ENCODE measurements around the gene ARHGEF11. TPM values are rescaled to one million over a fixed set of nuclear protein-coding genes. Genes with fewer than 3 reads are reported as not detected.

ARHGEF11 gene
- total RNA-seq, 1 experiment from 2014 or later, result 31.5 TPM

DNA sequence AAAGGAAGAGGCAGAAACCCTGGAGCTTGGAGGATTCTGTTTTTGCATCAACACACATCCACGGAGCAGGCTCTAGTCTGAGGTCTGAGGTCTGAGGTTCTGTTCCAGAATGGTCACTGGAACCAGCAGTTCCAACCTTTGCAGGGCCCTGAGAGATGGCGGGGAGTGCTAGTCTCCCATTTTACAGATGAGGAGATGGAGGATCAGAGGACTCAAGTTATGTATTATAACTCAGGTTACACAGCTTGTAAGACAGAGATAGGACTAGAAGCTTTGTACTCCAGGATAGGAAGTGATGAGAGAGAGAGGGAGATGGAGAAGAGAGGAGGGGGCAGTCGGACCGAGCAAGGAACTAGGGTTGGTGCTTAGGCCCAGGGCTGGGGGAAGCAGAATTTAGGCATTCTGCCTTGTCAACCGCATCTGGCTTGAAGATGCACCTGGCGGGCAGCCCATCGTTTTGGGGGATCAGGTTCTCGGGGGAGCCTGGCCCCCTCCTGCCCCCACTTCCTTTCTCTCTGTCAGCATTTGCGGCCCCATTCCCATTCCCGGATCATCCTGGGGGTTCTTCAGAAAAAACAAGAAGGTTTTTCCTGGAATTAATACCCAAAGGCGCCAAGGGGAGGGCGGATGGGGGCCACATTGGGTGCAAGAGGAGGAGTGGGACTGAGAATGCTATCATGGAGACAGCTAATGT, 146.4 kb downstream of the ARHGEF11 start:
- H3K9me3 ChIP-seq (ENCODE audit: insufficient read depth, low read depth), result no peaks in the 10 kb centered on the region
- H3K4me2 ChIP-seq, result no peak overlapping the region
- ChIA-PET POLR2A (ENCODE audit: unreplicated experiment) (interaction anchor here (0.6 to 0.9 kb wide), 2 partner anchors 60 to 239 kb away, joined by 3 read pairs; no protein-coding TSS in a partner anchor), CTCF (interaction anchor here (1.0 kb wide), 1 partner anchor 9 kb away, joined by 3 read pairs; no protein-coding TSS in a partner anchor)
- no TSS peak for BruUV-seq (replicated peaks)
- no peaks in the 10 kb centered on the region for H3K79me2 ChIP-seq (ENCODE audit: low read depth)
- H3K27ac ChIP-seq, result no peak overlapping the region
- no peak for TF ChIP-seq EZH2 (IDR thresholded peaks at IDR 0.05; ENCODE audit: low read depth)
- TF ChIP-seq, protein P1, sequence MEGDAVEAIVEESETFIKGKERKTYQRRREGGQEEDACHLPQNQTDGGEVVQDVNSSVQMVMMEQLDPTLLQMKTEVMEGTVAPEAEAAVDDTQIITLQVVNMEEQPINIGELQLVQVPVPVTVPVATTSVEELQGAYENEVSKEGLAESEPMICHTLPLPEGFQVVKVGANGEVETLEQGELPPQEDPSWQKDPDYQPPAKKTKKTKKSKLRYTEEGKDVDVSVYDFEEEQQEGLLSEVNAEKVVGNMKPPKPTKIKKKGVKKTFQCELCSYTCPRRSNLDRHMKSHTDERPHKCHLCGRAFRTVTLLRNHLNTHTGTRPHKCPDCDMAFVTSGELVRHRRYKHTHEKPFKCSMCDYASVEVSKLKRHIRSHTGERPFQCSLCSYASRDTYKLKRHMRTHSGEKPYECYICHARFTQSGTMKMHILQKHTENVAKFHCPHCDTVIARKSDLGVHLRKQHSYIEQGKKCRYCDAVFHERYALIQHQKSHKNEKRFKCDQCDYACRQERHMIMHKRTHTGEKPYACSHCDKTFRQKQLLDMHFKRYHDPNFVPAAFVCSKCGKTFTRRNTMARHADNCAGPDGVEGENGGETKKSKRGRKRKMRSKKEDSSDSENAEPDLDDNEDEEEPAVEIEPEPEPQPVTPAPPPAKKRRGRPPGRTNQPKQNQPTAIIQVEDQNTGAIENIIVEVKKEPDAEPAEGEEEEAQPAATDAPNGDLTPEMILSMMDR (conservative IDR thresholded peaks at IDR 0.05), result no peak
- DNase-seq, result no peak
- peaks cover 39% of the 10 kb centered on the region for H3K4me1 ChIP-seq (replicated peaks; ENCODE audit: insufficient read depth)
- no peaks in the 10 kb centered on the region for H3K9me2 ChIP-seq (ENCODE audit: insufficient read depth)
- no peak overlapping the region for H2AFZ ChIP-seq
- intact Hi-C loops (cut with micrococcal nuclease; ENCODE audit: unreplicated experiment), result loop anchor here (1.0 to 10.0 kb wide), 2 partner anchors 151 to 176 kb away; no protein-coding TSS in a partner anchor
- no peaks in the 10 kb centered on the region for H4K20me1 ChIP-seq (ENCODE audit: insufficient read depth)
- H3K27me3 ChIP-seq (ENCODE audit: insufficient read depth, low read depth), result no peaks in the 10 kb centered on the region
- H3K4me3 ChIP-seq, result no peak overlapping the region
- H3F3A ChIP-seq (ENCODE audit: insufficient read depth, low read depth), result peaks cover 23% of the 10 kb centered on the region
- no peaks in the 10 kb centered on the region for H3K36me3 ChIP-seq (ENCODE audit: low read depth)

DNA sequence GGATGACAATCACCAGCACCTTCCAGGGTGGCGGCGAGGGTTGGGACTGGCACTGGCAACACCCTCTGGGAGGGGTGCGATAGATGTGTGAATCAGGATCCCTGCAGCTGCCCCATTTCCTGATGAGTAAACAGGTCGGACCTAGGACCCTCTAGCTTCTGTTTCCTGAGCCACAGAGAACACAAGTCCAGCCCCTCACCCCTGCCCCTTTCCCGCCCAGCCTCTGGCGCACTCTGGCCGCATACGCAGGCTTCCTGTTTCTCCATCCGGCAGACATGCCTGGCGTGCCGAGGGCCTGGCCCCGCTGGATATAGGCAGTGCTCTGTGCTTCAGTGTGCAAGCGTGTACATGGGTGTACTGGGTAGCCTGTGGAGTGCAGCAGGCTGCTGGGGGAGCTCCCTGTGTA, 147.4 kb downstream of the ARHGEF11 start:
- no peak for TF ChIP-seq EZH2 (IDR thresholded peaks at IDR 0.05; ENCODE audit: low read depth)
- TF ChIP-seq, protein P1 (conservative IDR thresholded peaks at IDR 0.05), result no peak
- no peak overlapping the region for H3K4me3 ChIP-seq
- H3F3A ChIP-seq (ENCODE audit: insufficient read depth, low read depth), result peaks cover 23% of the 10 kb centered on the region
- H3K4me1 ChIP-seq (replicated peaks; ENCODE audit: insufficient read depth), result peaks cover 39% of the 10 kb centered on the region
- ChIA-PET CTCF (interaction anchor here (1.0 kb wide), 1 partner anchor 9 kb away, joined by 3 read pairs; no protein-coding TSS in a partner anchor), POLR2A (ENCODE audit: unreplicated experiment) (interaction anchor here (0.8 kb wide), 1 partner anchor 176 kb away, joined by 10 read pairs; no protein-coding TSS in a partner anchor)
- H3K27ac ChIP-seq, result peak overlapping the region; percentile 92; the same call in 1 of the 2 replicates
- no peaks in the 10 kb centered on the region for H3K9me3 ChIP-seq (ENCODE audit: insufficient read depth, low read depth)
- no peaks in the 10 kb centered on the region for H4K20me1 ChIP-seq (ENCODE audit: insufficient read depth)
- H3K36me3 ChIP-seq (ENCODE audit: low read depth), result no peaks in the 10 kb centered on the region
- H3K27me3 ChIP-seq (ENCODE audit: insufficient read depth, low read depth), result no peaks in the 10 kb centered on the region
- H3K9me2 ChIP-seq (ENCODE audit: insufficient read depth), result no peaks in the 10 kb centered on the region
- DNase-seq, result peak in 1 of 2 experiments; percentile 60
- peak overlapping the region; percentile 77; the same call in 1 of the 2 replicates for H3K4me2 ChIP-seq
- no peaks in the 10 kb centered on the region for H3K79me2 ChIP-seq (ENCODE audit: low read depth)
- no peak overlapping the region for H2AFZ ChIP-seq
- intact Hi-C loops (cut with micrococcal nuclease; ENCODE audit: unreplicated experiment), result loop anchor here (1.0 to 10.0 kb wide), 2 partner anchors 150 to 177 kb away; no protein-coding TSS in a partner anchor
- BruUV-seq (replicated peaks), result no TSS peak

DNA sequence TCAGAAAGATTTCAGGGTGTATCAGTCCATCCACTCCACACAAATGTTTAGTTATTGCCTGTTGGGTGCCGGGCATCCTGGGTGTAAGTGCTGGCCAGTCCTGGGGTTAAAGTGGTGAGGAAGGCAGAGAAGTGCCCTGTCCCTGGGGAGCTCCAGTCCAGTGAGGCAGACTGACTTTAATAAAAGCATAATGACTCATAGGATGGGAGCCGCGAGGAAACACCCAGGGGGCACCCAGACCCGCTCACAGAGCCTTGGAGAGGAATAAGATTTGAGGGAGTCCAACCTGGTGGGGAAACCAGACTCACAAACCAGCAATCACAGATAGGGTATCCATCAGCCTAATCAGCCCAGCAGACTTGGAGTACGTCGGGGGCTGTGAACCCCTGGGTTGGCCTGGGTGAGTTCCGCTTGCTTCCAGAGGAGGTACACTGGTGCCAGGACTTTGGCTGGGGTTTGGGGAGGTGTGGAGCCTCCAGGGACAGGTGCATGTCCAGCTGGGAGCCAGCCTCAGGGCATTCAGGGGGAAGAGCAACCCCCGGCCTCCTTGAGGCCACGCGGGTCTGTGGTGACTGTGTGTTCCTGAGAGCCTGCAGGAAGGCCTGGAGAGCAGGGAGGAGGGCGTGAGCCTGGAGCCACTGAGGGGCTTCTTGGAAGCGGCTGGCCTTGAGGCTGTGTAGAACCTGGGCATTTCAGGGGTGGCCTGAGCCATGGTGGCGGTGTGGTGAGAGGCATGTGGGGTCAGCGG, 148.3 kb downstream of the ARHGEF11 start:
- no peak overlapping the region for H2AFZ ChIP-seq
- CTCF ChIA-PET, result interaction anchor here (0.6 to 0.9 kb wide), 2 partner anchors 31 to 38 kb away, joined by 3 read pairs; partner anchors contain the start of gene INSRR
- no peak for TF ChIP-seq EZH2 (IDR thresholded peaks at IDR 0.05; ENCODE audit: low read depth)
- TF ChIP-seq, protein P1 (conservative IDR thresholded peaks at IDR 0.05), result no peak
- peak overlapping the region; percentile 92 for H3K27ac ChIP-seq
- DNase-seq, result peak; percentile 54 to 66
- H4K20me1 ChIP-seq (ENCODE audit: insufficient read depth), result no peaks in the 10 kb centered on the region
- peaks cover 39% of the 10 kb centered on the region for H3K4me1 ChIP-seq (replicated peaks; ENCODE audit: insufficient read depth)
- TSS peak; percentile 81 for BruUV-seq (replicated peaks)
- intact Hi-C loops (cut with micrococcal nuclease; ENCODE audit: unreplicated experiment), result loop anchor here (10.0 kb wide), 1 partner anchor 178 kb away; no protein-coding TSS in a partner anchor
- POLR2A ChIA-PET (ENCODE audit: unreplicated experiment), result interaction anchor here (0.7 to 1.0 kb wide), 3 partner anchors 169 to 236 kb away, joined by 3 to 10 read pairs (median 8); partner anchors contain the start of genes ISG20L2 and METTL25B
- no peaks in the 10 kb centered on the region for H3K27me3 ChIP-seq (ENCODE audit: insufficient read depth, low read depth)
- H3K4me2 ChIP-seq, result peak overlapping the region; percentile 77
- no peaks in the 10 kb centered on the region for H3K36me3 ChIP-seq (ENCODE audit: low read depth)
- no peaks in the 10 kb centered on the region for H3K9me2 ChIP-seq (ENCODE audit: insufficient read depth)
- peaks cover 23% of the 10 kb centered on the region for H3F3A ChIP-seq (ENCODE audit: insufficient read depth, low read depth)
- H3K79me2 ChIP-seq (ENCODE audit: low read depth), result no peaks in the 10 kb centered on the region
- H3K9me3 ChIP-seq (ENCODE audit: insufficient read depth, low read depth), result no peaks in the 10 kb centered on the region
- H3K4me3 ChIP-seq, result peak overlapping the region; percentile 37; the same call in 1 of the 2 replicates
